Dedifferentiated amniotic fluid mesenchymal stem cell (primary cell): ENCODE measurements around the gene TMEM125.

Experiments
- DNase-seq: peaks from one replicate; pipeline ENCODE4 v3.0.0-alpha.2; 2016; ENCODE audit errors: extremely low spot score

TMEM125 gene

DNA sequence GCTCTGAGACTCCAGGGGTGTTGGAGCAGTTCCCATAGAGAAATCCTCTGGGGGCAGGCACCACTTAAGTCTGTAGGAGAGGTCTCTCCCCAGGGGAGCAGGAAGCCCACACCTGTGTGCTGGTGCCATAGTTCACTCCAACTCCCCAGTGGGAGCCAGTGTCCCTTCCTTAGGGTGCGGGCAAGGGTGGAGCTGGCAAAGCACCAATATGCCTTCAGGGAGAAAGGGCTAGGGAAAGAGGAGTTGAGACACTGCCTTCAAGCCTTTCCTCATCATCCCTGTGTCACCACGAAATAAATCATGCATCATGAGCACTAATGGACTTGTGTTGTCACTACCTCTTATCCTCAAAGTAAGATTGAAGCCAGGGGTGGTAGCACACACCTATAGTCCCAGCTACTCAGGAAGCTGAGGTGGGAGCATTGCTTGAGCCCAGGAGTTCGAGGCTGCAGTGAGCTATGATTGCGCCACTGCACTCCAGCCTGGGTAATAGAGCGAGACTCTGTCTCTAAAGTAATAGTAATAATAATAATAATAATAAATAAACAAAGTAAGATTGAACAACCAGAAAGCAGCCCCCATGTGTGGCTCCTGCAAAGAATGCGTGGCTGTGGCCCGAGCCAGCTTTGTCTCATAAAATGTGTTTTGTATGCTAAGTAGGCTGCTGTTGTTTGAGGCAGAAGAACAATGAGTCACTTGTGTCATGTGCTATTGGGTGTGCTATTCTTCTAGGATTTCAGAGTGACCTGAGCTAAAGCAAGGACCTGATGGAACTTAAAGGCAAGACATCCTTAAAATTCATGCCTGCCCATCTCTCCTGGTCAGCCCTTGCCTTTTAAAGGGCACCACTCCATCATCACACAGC is 24.3 kb downstream of the TMEM125 start:
- DNase-seq: peak; percentile 47

DNA sequence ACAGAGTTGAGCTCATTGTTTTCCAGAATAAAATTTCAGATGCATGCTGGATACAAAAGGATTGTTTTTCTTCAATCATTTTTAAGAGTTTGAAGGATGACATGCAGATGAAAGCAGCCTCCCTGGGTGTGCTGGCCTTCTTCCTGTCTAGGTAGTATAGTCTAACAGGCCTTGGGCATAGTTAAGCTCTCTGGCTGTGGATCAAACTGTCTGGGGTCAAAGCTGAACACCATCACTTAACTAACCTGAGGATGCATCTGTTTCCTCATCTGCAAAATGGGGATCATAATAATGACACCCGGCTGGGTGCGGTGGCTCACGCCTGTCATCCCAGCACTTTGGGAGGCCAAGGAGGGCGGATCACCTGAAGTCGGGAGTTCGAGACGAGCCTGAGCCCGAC is 25.0 kb downstream of the TMEM125 start:
- no peak for DNase-seq

DNA sequence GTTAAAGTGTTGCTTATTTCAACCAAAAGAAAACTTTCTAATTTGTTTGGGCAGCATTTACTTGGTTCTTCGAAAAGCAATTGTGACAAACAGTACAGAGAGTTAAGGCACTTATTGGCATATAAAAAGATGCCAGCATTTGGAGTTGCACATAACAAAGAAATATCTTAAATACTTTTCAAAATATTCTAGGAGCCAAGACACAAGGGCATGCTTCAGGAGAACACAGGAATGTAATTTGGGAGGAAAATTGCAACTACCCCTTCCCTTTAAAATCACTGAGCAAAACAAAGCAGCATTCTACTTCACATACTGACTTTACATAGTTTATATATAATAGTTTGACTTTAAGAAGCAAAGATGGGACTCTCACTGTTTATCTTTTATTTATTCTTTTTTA is 26.4 kb downstream of the TMEM125 start:
- peak; percentile 61 for DNase-seq

DNA sequence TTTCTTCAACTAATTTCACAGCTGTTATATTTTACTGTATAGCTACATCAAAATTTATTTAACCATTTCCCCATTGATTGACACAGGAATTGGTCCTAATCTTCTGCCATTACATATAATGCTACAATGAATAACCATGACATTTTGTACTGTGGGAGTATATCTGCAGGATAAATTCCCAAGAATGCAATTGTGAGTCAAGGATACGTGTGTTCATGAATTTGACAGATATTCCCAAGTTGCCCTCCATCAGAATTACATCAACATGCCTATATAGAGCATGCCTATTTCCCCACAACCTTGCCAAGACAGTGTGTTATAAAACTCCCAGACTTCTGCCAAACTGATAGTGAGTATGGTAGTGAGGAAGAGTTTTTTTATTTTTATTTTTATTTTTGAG is 28.3 kb downstream of the TMEM125 start:
- no peak for DNase-seq

DNA sequence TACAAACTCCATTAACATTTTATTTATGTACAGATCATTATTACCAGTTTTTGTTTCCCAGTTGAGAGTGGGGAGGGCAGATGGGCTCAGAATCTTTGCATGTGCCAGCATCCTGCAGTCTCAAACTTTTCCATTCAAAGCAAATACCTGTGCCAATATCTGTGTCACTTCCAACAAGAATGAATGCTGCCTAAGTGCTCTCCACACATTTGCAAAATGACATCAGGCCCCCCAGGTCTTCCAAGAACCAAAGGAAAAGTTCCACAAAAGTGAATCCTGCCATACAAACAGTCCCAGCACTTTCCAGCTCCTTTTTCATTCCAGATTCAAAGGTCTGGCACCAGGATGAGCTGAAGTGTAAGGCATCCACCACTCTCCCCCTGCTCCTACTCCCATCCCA is 29.3 kb downstream of the TMEM125 start:
- no peak for DNase-seq

- DNase-seq: no peak
These were observed 30.8 kb downstream of the TMEM125 start, which contains the start of gene TIE1 for GRCh38 chr1:43300378-43301094. Gene TIE1, plus strand, starts transcription at chr1:43300982. Its CDS starts 90 bp downstream, at chr1:43301072.

DNA sequence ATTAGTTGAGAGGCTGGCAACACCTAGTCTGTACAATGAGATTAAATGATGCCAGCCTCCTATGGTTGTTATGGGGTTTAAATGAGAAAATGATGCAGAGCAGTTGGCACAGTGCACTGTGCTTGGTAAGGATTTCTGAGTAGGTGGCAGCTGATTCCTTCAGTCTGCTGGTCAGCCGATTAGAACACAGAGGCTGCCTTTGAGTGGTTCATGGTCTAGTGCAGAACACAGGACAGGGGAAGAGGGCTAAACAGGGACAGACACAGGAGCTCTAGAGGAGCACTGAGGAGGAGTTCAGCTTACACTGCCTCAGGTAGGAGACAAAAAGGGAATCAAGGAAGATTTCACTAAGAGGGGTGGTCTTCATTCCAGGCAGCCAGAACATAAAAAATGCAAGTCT is 32.4 kb downstream of the TMEM125 start:
- DNase-seq: no peak

- no peak for DNase-seq
These were observed 33.1 kb downstream of the TMEM125 start for GRCh38 chr1:43302721-43303470.

GRCh38 chr1:43303471-43304313 is 33.9 kb downstream of the TMEM125 start:
- DNase-seq: no peak

- no peak for DNase-seq
These were observed 34.5 kb downstream of the TMEM125 start for GRCh38 chr1:43304314-43304681.

DNA sequence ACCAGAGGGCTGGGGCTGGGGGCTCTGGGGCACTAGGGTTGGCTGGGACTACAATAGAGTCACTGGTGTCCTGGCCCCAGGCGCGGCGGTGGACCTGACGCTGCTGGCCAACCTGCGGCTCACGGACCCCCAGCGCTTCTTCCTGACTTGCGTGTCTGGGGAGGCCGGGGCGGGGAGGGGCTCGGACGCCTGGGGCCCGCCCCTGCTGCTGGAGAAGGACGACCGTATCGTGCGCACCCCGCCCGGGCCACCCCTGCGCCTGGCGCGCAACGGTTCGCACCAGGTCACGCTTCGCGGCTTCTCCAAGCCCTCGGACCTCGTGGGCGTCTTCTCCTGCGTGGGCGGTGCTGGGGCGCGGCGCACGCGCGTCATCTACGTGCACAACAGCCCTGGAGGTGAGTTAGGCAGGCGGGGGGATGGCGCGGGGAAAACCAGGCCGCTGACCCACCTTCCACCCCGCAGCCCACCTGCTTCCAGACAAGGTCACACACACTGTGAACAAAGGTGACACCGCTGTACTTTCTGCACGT is 35.1 kb downstream of the TMEM125 start:
- DNase-seq: no peak

DNA sequence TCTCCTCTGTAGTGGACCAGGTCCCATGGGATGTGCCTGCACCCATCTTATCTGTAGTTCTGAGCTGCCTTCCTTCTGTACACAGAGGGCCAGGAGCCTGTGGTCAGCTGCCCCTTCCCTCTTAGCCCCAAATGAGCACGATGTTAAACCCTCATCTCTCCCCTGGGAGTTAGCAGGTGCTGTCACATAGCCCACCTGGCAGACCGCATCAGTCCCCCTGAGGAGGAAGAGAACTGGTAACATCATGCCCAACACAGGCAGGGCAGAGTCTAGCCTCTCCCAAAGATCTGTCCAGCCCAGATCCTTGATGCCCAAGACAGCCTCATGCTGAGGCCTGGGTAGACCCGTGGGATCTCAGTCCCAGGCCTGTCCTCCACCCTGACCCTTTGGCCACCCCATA is 35.7 kb downstream of the TMEM125 start:
- DNase-seq: no peak

DNA sequence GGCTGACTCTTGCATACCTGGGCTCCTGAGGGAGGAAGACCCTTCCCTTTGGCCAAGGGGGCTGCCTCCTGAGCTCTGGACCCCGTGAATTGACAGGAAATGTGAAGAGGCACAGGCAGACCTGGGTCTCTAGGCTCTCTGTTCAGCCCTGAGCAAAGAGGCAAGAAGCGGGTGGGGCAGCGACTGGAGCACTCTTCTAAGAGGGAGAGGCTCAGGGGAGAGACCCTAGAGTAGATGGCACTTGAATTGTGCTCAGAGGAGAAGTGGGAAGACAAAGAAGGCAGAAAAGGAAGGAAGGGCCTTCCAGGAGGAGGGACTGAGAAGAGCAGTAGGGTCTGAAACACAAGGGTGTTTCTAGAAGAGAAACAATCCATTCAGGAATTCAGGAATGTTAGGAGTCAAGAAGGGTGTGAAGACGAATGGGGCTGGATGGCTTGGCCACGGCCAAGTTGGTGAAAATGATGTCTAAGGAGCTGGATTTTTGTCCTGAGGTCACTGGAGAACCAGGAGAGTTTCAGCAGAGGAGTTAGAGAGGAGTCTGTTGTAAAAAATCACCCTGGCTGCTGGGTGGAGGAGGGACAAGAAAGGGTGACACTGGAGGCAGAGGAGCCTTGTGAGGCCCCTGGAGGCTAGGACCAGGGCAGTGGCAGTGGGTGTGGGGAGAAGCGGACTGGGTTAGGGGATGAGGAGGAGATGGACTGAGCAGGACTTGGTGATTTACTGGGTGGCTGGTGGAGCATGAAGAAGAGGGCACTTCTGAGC is 36.3 kb downstream of the TMEM125 start:
- DNase-seq: no peak

- no peak for DNase-seq
These were observed 37.1 kb downstream of the TMEM125 start for GRCh38 chr1:43306688-43307457.

DNA sequence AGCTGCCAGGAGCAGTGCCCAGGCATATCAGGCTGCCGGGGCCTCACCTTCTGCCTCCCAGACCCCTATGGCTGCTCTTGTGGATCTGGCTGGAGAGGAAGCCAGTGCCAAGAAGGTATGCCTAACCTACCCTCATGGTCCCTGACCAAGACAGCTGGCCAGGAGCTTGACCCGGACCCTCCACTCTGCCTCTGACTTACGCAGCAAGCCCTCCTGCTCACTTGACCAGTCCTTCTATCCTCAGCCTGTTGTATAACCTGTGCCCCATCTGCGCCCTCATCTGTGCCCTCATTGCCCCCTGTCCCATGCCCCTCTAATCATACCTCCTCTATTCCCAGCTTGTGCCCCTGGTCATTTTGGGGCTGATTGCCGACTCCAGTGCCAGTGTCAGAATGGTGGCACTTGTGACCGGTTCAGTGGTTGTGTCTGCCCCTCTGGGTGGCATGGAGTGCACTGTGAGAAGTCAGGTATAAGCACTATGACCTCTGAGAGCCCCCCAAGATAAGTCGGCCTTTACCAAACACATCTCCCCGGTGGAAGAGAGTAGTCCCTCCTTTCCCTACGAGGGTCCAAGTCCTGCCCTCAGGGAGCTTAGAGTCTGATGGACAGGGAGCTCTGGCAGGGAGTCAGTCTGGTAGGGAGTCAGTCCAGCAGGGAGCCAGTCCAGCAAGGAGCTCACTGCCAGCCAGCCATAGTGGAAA is 37.8 kb downstream of the TMEM125 start:
- DNase-seq: no peak

GRCh38 chr1:43308635-43309404 is 39.0 kb downstream of the TMEM125 start:
- DNase-seq: no peak

DNA sequence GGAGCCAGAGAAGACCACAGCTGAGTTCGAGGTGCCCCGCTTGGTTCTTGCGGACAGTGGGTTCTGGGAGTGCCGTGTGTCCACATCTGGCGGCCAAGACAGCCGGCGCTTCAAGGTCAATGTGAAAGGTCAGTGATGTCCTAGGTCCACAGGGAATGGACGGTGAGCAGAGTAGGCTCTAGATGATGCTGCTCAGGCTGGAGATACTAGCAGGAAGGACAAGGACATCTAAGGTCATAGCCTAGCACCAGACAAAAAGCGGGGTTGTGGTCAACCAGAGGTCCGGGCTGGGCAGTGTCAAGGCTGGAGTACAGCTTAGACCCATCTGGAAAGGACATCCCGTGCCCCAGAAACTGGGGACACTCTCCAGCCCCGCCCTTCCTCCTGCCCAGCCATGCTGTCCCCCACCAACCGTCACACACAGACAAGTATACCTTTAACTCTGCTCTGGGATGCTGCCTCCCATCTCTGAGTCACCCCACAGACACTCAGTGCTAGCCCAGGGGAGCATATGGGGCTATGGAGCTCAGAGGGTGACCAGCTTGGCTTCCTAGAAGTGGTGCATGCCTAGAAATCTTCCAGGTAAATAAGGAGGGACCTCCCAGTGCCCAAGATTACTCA is 39.7 kb downstream of the TMEM125 start:
- DNase-seq: no peak

DNA sequence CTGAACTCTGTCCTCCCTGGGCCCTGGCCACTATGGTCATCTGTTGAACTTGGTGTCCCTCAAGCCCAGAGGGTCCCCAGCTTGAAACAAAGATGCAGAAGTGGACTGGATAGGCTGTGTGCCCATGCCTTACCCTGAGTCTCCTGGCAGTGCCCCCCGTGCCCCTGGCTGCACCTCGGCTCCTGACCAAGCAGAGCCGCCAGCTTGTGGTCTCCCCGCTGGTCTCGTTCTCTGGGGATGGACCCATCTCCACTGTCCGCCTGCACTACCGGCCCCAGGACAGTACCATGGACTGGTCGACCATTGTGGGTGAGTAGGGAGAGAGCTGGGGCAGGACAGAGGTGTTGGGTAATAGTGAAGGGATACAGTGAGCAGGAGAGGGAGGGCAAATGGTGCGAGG is 41.7 kb downstream of the TMEM125 start:
- DNase-seq: no peak
